H1 (cell line): ENCODE results near the gene RHBDF2. TPM values are rescaled to one million over a fixed set of nuclear protein-coding genes. Genes with fewer than 3 reads are reported as not detected.

Experiments used
- ATF2 ChIP-seq: IDR thresholded peaks from 2 replicates; pipeline ENCODE4 v1.6.1; 2012; ENCODE audit warnings: low read length, inconsistent platforms
- ATF3 ChIP-seq: IDR thresholded peaks from 2 replicates; pipeline ENCODE4 v1.6.1; 2011; ENCODE audit warnings: low read depth, mild to moderate bottlenecking, low read length; ENCODE audit not compliant: insufficient read depth
- BACH1 ChIP-seq: IDR thresholded peaks from 2 replicates; pipeline ENCODE4 v1.6.1; 2012; ENCODE audit warnings: low read length, improper control_type of control experiment
- CHD1 ChIP-seq: IDR thresholded peaks from 2 replicates; pipeline ENCODE4 v1.6.1; 2012; ENCODE audit warnings: low read depth, low read length, improper control_type of control experiment
- CTBP2 ChIP-seq: IDR thresholded peaks from 2 replicates; pipeline ENCODE4 v1.7.0; 2011; ENCODE audit warnings: borderline replicate concordance, mild to moderate bottlenecking, moderate library complexity, mixed read lengths, low read length; ENCODE audit not compliant: insufficient read depth, insufficient read length
- EZH2 ChIP-seq: fragments of 200-600 bp; sonication (generic); IDR thresholded peaks from 2 replicates; pipeline ENCODE4 v1.7.1; 2012; ENCODE audit warnings: low read depth, mild to moderate bottlenecking, moderate library complexity, low read length, inconsistent platforms; ENCODE audit not compliant: severe bottlenecking
- GABPA ChIP-seq: IDR thresholded peaks from 2 replicates; pipeline ENCODE4 v1.6.1; 2011; ENCODE audit warnings: mild to moderate bottlenecking, low read length, moderate library complexity, borderline replicate concordance; ENCODE audit not compliant: insufficient read depth
- HDAC6 ChIP-seq: IDR thresholded peaks from one replicate; pipeline ENCODE4 v1.7.1; 2012; ENCODE audit warnings: low read depth, mild to moderate bottlenecking, inconsistent platforms, low read length, moderate library complexity
- NANOG ChIP-seq: IDR thresholded peaks from 2 replicates; pipeline ENCODE4 v1.6.1; 2011; ENCODE audit warnings: low read length, low read depth, mild to moderate bottlenecking, inconsistent platforms; ENCODE audit not compliant: insufficient read depth, poor library complexity, severe bottlenecking
- NRF1 ChIP-seq: IDR thresholded peaks from 2 replicates; pipeline ENCODE4 v1.6.1; 2011; ENCODE audit warnings: mild to moderate bottlenecking, low read depth, low read length, improper control_type of control experiment
- POLR2AphosphoS5 ChIP-seq: IDR thresholded peaks from 2 replicates; pipeline ENCODE4 v1.6.1; 2011; ENCODE audit warnings: low read depth, low read length
- RBBP5 ChIP-seq: IDR thresholded peaks from 2 replicates; pipeline ENCODE4 v1.7.1; 2012; ENCODE audit warnings: low read depth, mild to moderate bottlenecking, inconsistent platforms, low read length, moderate library complexity, borderline replicate concordance
- RNF2 ChIP-seq: fragments of 200-900, 300-1000 bp; sonication (generic); IDR thresholded peaks from 2 replicates; pipeline ENCODE4 v1.7.1; 2016; ENCODE audit warnings: borderline replicate concordance, low read depth, mild to moderate bottlenecking, antibody characterized with exemption, low read length; ENCODE audit not compliant: poor library complexity, severe bottlenecking; ENCODE audit errors: missing control alignments
- SP1 ChIP-seq: IDR thresholded peaks from 2 replicates; pipeline ENCODE4 v1.6.1; 2011; ENCODE audit warnings: low read depth, low read length
- TAF1 ChIP-seq: IDR thresholded peaks from 2 replicates; pipeline ENCODE4 v1.6.1; 2011; ENCODE audit warnings: mild to moderate bottlenecking, low read depth, low read length
- TEAD4 ChIP-seq: IDR thresholded peaks from 2 replicates; pipeline ENCODE4 v1.6.1; 2012; ENCODE audit warnings: low read depth, low read length, inconsistent platforms, mixed read lengths
- USF2 ChIP-seq: IDR thresholded peaks from 2 replicates; pipeline ENCODE4 v1.6.1; 2011; ENCODE audit warnings: low read length, improper control_type of control experiment
- ZNF274 ChIP-seq: IDR thresholded peaks from 2 replicates; pipeline ENCODE4 v1.7.0; 2012; ENCODE audit warnings: low read length, borderline replicate concordance; ENCODE audit errors: extremely low read depth
- polyA plus RNA-seq, 7 experiments: library from polyadenylated mRNA; depleted of rRNA in 3 of 7; stranded (reverse) in 5 of 7; unstranded in 2 of 7; fragments of >200 nt in 5 of 7; fragments of 200-250 nt in 2 of 7; gene quantifications; 1 replicate in 5 of 7; 2 replicates in 1 of 7; 4 replicates in 1 of 7; pipeline versions ENCODE4 v1.2.1 to v1.2.3, GENCODE V29; 2011 to 2013; ENCODE audit warnings: missing spikeins in 2 of 7, mixed read lengths in 2 of 7
- total RNA-seq: library from RNA; stranded (reverse); fragmentation: NEBNext Ultra II Directional; extraction: Animal tissue kit (Norgen Biotek cat#: 25700); gene quantifications from 2 replicates; pipeline ENCODE4 v1.2.1, GENCODE V29; 2021

Gene RHBDF2
- total and polyA plus RNA-seq, 2 of the 8 experiments (the other 6 are each of a cell fraction or from before 2014, with no cell fraction given), result 21.2 to 25.9 TPM

GRCh38 chr17:76523084-76524037, 22.1 kb upstream of the RHBDF2 start (continued):
- TF ChIP-seq RBBP5, result no peak
- peak; percentile 25 for TF ChIP-seq EZH2
- no peak for TF ChIP-seq USF2
- no peak for TF ChIP-seq ATF2
- no peak for TF ChIP-seq CTBP2
- TF ChIP-seq NRF1, result no peak
- 0 out of 2 replicates have a peak, but pooled peaks have one; percentile 34 for TF ChIP-seq TAF1
- no peak for TF ChIP-seq BACH1
- TF ChIP-seq TEAD4, result 0 out of 2 replicates have a peak, but pooled peaks have one; percentile 16
- TF ChIP-seq CHD1, result no peak
- TF ChIP-seq RNF2, result no peak
- no peak for TF ChIP-seq ATF3
- peak; percentile 61 for TF ChIP-seq NANOG
- TF ChIP-seq GABPA, result peak; percentile 84; the same call in 1 of the 2 replicates
- TF ChIP-seq SP1, result no peak
- no peak for TF ChIP-seq HDAC6
- TF ChIP-seq ZNF274, result no peak
- TF ChIP-seq POLR2AphosphoS5, result no peak
